Stimulated activated memory B cell treated with anti-CD40 and anti-IgM and Interleukin-4, amounts not matched to agents 10 μg/mL and 1 μg/mL and 100 μg/mL, for 72 hours (primary cell): ENCODE results near the gene SLFN12L.
"Not testable (repeated sequence)": the region's sequence is repeated elsewhere in the genome, so short reads cannot be mapped to it uniquely, and the experiment has no call there.

Experiments used
- ATAC-seq: fragments of 150-1000 bp; cut with Tn5 transposase; 2 replicates; pipeline ENCODE4 v1.10.0; 2021
- H3K27ac Mint-ChIP-seq: one replicate; pipeline ENCODE4 v1.8.0; 2022; ENCODE audit warnings: mild to moderate bottlenecking, mixed read lengths
- H3K27me3 Mint-ChIP-seq: one replicate; pipeline ENCODE4 v1.8.0; 2022; ENCODE audit warnings: mixed read lengths
- H3K36me3 Mint-ChIP-seq: one replicate; pipeline ENCODE4 v1.8.0; 2022; ENCODE audit warnings: mixed read lengths
- H3K4me1 Mint-ChIP-seq: one replicate; pipeline ENCODE4 v1.8.0; 2022; ENCODE audit warnings: mixed read lengths
- H3K4me3 Mint-ChIP-seq: one replicate; pipeline ENCODE4 v1.8.0; 2022; ENCODE audit warnings: mild to moderate bottlenecking, moderate library complexity, mixed read lengths
- H3K9me3 Mint-ChIP-seq: one replicate; pipeline ENCODE4 v1.8.0; 2022; ENCODE audit warnings: mixed read lengths

Gene SLFN12L

DNA sequence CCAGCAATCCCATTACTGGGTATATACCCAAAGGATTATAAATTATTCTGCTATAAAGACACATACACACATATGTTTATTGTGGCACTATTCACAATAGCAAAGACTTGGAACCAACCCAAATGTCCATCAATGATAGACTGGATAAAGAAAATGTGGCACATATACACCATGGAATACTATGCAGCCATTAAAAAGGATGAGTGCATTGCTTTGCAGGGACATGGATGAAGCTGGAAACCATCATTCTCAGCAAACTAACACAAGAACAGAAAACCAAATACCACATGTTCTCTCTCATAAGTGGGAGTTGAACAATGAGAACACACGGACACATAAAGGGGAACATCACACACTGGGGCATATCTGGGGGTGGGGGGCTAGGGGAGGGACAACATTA lies 8.2 kb downstream of the SLFN12L start:
- H3K36me3 Mint-ChIP-seq, H3K27ac Mint-ChIP-seq, H3K4me3 Mint-ChIP-seq, H3K9me3 Mint-ChIP-seq, ATAC-seq, H3K27me3 Mint-ChIP-seq: not testable (repeated sequence)
- peaks cover 15% of the 10 kb centered on the region for H3K4me1 Mint-ChIP-seq

DNA sequence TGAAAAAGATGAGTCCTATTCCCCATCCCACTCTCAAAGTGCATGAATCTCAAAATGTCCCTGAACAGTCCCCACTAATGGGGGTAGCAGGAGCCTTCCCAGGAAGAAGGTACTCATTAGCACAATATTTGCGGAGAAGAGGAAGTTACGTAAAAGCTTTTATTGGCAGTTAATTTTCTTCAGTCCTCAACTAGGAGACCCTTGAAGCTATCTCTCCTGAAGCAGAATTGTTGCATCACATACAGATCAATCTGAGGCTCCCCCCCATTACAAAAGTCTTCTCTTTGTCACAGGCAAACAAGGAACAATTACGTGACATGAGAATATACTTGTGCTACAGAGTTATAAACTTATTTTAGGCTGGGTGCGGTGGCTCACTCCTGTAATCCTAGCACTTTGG lies 14.2 kb downstream of the SLFN12L start:
- H3K27me3 Mint-ChIP-seq: peaks cover 4% of the 10 kb centered on the region
- no peaks in the 10 kb centered on the region for H3K36me3 Mint-ChIP-seq
- ATAC-seq: no peak

DNA sequence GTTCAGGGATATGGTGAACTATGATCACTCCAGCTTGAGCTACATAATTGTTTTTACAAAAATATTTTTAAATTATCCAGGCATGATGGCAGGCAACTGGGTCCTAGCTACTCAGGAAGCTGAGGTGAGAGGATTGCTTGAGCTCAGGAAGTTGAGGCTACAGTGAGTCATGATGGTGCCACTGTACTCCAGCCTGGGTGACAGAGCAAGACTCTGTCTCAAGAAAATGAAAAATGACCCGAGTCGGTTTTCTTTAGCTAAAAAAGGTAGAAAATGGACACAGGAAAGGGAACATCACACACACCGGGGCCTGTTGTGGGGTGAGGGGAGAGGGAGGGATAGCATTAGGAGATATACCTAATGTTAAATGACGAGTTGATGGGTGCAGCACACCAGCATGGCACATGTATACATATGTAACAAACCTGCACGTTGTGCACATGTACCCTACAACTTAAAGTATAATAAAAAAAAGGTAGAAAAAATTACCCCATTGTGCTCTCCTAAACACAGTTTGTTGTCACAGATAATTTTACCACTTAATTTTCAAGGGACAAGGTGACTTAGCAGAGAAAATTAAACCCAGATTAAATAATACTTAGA lies 15.7 kb downstream of the SLFN12L start:
- H3K4me3 Mint-ChIP-seq, ATAC-seq, H3K27ac Mint-ChIP-seq, H3K9me3 Mint-ChIP-seq, H3K36me3 Mint-ChIP-seq, H3K4me1 Mint-ChIP-seq: not testable (repeated sequence)
- peaks cover 20% of the 10 kb centered on the region for H3K27me3 Mint-ChIP-seq

More for the DNA sequence above, 14.2 kb downstream of the SLFN12L start:
- H3K4me3 Mint-ChIP-seq: no peak overlapping the region
- H3K27ac Mint-ChIP-seq: no peak overlapping the region
- H3K9me3 Mint-ChIP-seq: no peaks in the 10 kb centered on the region
- peaks cover 8% of the 10 kb centered on the region for H3K4me1 Mint-ChIP-seq

DNA sequence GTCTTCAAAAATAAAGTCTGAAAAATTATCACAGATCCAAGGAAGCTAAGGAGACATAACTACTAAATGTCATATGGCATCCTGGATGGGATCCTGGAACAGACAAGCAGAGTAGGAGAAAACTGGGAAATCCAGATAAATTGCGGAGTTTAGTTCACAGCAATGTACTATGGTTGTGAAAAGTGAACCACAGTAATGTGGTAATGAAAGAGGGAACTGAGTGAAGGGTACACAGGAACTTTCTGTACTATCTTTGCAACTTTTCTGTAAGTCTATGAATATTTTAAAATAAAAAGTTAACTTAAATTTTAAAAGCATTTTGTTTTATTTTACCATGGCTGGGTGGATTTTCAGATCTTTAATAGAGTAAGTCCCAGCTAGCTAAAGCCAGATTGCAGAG lies 16.3 kb downstream of the SLFN12L start:
- Mint-ChIP-seq H3K27ac (no peak overlapping the region), H3K36me3 (no peaks in the 10 kb centered on the region)

DNA sequence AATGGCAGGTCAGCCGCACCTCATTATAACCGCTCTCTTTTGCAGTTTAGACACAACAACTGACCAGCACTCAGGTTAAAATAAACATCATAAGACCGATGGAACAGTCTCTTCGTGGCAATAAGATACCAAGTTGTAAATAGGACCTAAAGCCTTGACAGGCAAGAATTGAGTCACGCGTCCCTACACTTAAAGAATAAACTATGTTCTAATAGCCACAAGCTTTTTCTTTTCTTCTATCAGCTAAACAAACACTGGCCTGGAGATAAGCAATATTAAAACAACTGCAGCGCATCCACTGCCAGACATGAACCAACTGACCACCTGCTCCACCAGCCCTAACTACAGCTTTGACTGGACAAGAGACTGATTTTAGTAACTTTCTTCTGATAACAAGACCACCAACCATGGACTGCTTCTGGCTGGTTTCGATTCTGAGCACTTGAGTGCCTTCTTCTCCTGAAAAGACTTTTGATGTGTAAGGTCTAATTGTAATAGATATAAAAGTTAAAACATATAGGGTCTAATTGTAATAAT lies 17.5 kb downstream of the SLFN12L start:
- H3K9me3 Mint-ChIP-seq: peaks cover 2% of the 10 kb centered on the region
- no peak for ATAC-seq
- no peak overlapping the region for H3K27ac Mint-ChIP-seq
- peaks cover 38% of the 10 kb centered on the region for H3K27me3 Mint-ChIP-seq
- H3K4me1 Mint-ChIP-seq: no peaks in the 10 kb centered on the region
- no peak overlapping the region for H3K4me3 Mint-ChIP-seq
- no peaks in the 10 kb centered on the region for H3K36me3 Mint-ChIP-seq

More for the DNA sequence above, 16.3 kb downstream of the SLFN12L start:
- Mint-ChIP-seq H3K27me3 (peaks cover 26% of the 10 kb centered on the region), H3K9me3 (peaks cover 2% of the 10 kb centered on the region), H3K4me1 (no peaks in the 10 kb centered on the region), H3K4me3 (no peak overlapping the region)
- ATAC-seq: no peak

DNA sequence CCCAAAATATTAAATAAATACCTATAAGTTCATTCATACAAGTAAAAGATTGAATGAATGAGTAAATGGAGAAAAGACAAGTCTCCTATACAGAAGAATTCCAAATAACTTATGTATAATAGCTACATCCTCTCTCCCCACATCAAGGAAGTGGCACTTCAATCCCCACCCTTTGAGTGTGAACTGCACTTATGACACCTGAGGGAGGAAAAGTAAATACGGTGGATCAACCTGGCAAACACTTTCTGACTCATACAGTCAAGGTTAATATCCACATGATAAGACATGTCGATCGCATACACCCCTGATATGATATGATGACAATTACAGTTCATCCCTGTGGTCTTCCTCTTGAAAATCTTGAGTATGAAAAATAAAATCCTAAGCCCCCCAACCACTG lies 18.0 kb downstream of the SLFN12L start:
- ATAC-seq: no peak

DNA sequence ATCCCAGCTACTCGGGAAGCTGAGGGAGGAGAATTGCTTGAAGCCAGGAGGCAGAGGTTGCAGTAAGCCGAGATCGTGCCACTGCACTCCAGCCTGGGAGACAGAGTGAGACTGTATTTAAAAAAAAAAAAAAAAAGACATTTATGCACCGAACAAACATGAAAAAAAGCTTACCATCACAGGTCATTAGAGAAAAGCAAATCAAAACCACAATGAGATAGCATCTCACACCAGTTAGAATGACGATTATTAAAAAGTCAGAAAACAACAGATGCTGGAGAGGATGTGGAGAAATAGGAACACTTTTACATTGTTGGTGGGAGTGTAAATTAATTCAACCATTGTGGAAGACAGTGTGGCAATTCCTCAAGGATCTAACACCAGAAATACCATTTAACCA lies 19.0 kb downstream of the SLFN12L start:
- H3K9me3 Mint-ChIP-seq, H3K4me1 Mint-ChIP-seq, H3K36me3 Mint-ChIP-seq, H3K27ac Mint-ChIP-seq, ATAC-seq, H3K4me3 Mint-ChIP-seq: not testable (repeated sequence)
- peaks cover 41% of the 10 kb centered on the region for H3K27me3 Mint-ChIP-seq

More for the DNA sequence above, 18.0 kb downstream of the SLFN12L start:
- Mint-ChIP-seq H3K9me3 (peaks cover 2% of the 10 kb centered on the region), H3K27me3 (peaks cover 41% of the 10 kb centered on the region), H3K4me1 (no peaks in the 10 kb centered on the region), H3K27ac (no peak overlapping the region), H3K4me3 (no peak overlapping the region), H3K36me3 (no peaks in the 10 kb centered on the region)

DNA sequence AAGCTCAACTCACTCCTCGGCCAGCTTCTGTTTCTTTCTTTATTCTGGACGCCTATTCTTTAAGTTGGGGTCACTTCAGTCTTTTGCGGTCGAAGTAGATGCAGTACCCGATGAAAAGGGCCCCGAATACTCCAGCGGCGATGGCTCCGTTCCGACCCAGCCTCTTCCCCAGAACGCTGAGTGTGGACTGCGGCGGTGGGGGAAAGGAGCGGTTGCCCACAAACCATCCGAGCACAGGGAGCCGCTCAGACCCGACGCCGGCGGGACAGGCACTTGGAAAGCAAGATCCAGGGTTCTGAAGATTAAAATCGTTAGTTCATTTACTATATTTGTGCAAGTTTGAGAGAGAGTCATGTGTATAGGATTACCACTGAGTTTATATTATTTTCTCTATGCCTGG lies 22.5 kb downstream of the SLFN12L start:
- Mint-ChIP-seq H3K9me3 (peaks cover 2% of the 10 kb centered on the region), H3K27me3 (peaks cover 47% of the 10 kb centered on the region), H3K4me3 (no peak overlapping the region), H3K36me3 (no peaks in the 10 kb centered on the region), H3K4me1 (no peaks in the 10 kb centered on the region), H3K27ac (no peak overlapping the region)
- ATAC-seq: no peak

DNA sequence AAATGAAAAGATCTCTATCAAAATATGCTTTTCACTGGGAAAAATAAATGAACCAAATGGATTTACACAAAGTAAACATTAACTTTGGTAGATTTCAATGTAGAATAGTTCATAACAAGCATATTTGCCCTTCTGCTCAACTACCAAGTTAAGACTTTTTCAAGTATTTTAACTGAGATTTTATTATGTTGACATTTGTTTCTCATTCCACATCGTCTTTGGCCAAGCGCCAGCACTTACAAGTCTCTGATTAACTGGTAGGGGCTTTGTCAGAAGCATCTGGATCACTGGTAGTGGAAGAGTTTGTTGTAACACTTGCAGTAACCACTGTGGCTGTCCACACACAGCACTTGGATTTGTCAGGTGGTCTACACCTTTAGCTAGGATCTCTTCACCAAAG lies 22.9 kb downstream of the SLFN12L start:
- H3K27me3 Mint-ChIP-seq: peaks cover 52% of the 10 kb centered on the region
- H3K27ac Mint-ChIP-seq: no peak overlapping the region
- peaks cover 2% of the 10 kb centered on the region for H3K9me3 Mint-ChIP-seq
- ATAC-seq: no peak
- H3K4me1 Mint-ChIP-seq: no peaks in the 10 kb centered on the region
- no peak overlapping the region for H3K4me3 Mint-ChIP-seq
- no peaks in the 10 kb centered on the region for H3K36me3 Mint-ChIP-seq

DNA sequence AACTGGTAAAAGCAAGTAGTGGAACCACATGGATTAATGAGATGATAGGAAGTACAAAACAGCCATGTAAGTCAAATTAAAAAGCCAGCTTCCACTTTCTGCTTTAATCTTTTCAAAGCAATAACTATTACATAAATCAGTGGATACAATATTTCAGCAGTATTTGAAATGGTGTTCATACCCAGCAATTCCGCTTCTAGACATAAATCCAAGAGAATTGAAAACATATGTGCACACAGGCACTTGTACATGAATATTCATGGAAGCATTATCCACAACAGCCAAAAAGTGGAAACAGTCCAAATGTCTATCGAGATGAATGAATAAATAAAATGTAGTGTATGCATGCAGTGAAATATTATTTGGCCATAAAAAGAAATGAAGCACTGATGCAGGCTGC lies 27.4 kb downstream of the SLFN12L start:
- peaks cover 12% of the 10 kb centered on the region for H3K36me3 Mint-ChIP-seq
- peaks cover 3% of the 10 kb centered on the region for H3K9me3 Mint-ChIP-seq
- no peak for ATAC-seq
- no peaks in the 10 kb centered on the region for H3K4me1 Mint-ChIP-seq
- peaks cover 15% of the 10 kb centered on the region for H3K27me3 Mint-ChIP-seq
- no peak overlapping the region for H3K27ac Mint-ChIP-seq
- H3K4me3 Mint-ChIP-seq: no peak overlapping the region

DNA sequence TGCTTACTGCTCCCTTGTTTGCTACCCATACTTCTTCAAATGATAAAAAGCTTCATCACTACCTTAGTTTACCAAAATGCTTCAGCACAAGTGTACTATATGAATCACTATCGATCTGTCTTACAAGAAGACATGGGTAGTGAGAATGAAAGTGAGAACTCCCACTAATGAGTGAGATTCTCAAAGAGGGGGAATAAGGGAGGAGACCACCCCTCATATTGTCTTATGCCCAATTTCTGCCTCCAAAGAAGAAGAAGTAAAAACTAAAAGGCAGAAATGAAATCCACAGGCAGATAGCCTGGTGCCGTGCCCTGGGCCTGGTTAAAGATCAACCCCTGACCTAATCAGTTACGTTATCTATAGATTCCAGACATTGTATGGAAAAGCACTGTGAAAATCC lies 29.8 kb downstream of the SLFN12L start:
- not testable (repeated sequence) for H3K9me3 Mint-ChIP-seq, H3K4me3 Mint-ChIP-seq

DNA sequence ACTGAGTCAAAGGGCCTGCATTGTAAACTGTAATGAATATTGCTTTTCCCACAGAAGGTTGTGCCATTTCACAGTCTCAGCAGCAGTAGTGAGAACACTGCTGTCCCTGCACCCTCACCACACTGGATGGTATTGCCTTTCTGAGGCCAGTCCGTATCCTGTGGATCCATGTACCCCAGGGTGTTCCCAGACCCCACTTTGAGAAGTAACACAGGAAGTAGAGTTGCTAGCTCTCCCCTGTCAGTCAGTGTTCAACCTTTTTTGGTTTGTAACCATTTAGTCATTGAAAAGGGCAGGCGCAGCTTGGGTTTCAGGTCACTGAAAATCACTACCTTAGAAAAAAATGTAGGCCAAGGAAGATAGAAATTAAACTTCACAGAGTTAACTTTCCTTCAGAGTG lies 37.9 kb downstream of the SLFN12L start:
- H3K27me3 Mint-ChIP-seq: peaks cover 52% of the 10 kb centered on the region
- no peak for ATAC-seq
- H3K4me3 Mint-ChIP-seq: no peak overlapping the region
- no peak overlapping the region for H3K27ac Mint-ChIP-seq
- H3K36me3 Mint-ChIP-seq: peaks cover 9% of the 10 kb centered on the region
- peaks cover 7% of the 10 kb centered on the region for H3K9me3 Mint-ChIP-seq
- H3K4me1 Mint-ChIP-seq: no peaks in the 10 kb centered on the region

More for the DNA sequence above, 29.8 kb downstream of the SLFN12L start:
- H3K4me1 Mint-ChIP-seq, H3K27ac Mint-ChIP-seq, ATAC-seq: not testable (repeated sequence)
- Mint-ChIP-seq H3K36me3 (peaks cover 12% of the 10 kb centered on the region), H3K27me3 (peaks cover 11% of the 10 kb centered on the region)

DNA sequence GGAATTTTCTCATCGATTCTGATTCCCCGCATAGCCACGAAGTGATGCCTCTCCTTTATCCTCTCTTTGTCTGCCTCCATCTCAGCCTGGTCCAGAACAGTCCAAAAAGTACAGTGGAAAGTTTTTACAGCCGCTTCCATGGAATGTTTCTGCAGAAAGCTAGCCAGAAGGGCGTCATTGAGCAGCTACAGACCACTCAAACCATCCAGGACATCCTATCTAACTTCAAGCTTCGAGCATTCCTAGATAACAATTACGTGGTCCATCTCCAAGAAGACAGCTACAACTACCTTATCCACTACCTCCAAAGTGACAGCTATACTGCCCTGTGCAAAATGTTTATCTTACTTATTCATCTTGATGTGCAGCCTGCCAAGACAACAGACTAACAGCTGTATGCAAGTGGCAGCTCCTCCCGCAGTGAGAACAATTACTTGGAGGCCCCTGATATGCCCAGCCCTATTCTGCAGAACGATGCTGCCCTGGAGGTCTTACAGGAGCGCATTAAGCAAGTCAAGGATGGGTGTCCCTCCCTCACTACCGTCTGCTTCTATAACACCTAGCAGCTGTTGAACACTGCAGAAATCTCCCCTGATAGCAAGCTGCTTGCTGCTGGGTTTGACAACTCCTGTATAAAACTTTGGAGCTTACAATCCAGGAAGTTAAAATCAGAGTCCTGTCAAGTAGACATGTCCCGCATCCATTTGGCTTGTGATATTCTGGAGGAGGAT lies 38.9 kb downstream of the SLFN12L start:
- no peak overlapping the region for H3K4me3 Mint-ChIP-seq
- peaks cover 7% of the 10 kb centered on the region for H3K9me3 Mint-ChIP-seq
- H3K4me1 Mint-ChIP-seq: no peaks in the 10 kb centered on the region
- no peak overlapping the region for H3K27ac Mint-ChIP-seq
- peaks cover 61% of the 10 kb centered on the region for H3K27me3 Mint-ChIP-seq
- peaks cover 9% of the 10 kb centered on the region for H3K36me3 Mint-ChIP-seq
- ATAC-seq: no peak

DNA sequence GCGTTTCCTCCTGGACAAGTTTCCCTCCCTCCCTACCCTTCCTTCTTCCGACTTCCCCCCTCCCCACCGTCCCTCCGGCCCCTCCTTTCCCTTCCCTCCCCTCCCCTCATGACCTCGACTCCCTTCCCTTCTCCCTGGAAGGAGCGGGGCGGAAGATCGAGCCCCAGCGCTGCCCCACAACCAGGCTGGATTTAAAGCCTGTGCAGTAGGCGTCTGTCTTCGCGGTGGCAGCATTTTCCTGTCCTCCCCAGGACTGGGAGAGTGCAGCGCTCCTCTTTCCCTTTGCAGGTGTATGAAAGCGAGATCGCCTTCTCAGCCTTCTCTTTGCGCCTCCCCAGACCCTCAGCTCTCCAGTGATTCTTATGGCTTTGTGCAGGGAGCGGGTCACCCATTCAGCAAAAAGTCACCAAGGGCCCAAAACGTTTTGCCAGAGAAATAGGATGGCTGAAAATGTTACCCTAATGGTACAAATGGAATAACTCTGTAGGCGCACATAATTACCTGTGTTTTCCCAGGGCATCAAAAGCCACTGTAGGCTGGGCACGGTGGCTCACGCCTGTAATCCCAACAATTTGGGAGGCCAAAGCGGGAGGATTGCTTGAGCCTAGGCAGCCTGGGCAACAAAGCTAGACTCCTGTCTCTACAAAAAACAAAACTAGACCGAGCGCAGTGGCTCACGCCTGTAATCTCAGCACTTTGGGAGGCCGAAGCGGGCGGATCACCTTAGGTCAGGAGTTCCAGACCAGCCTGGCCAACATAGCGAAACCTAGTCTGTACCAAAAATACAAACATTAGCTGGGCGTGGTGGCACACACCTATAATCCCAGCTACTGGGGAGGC lies 40.8 kb downstream of the SLFN12L start:
- Mint-ChIP-seq H3K4me3 (no peak overlapping the region), H3K27me3 (peaks cover 76% of the 10 kb centered on the region), H3K4me1 (peaks cover 7% of the 10 kb centered on the region), H3K27ac (no peak overlapping the region), H3K36me3 (peaks cover 6% of the 10 kb centered on the region), H3K9me3 (peaks cover 4% of the 10 kb centered on the region)
- ATAC-seq: no peak

DNA sequence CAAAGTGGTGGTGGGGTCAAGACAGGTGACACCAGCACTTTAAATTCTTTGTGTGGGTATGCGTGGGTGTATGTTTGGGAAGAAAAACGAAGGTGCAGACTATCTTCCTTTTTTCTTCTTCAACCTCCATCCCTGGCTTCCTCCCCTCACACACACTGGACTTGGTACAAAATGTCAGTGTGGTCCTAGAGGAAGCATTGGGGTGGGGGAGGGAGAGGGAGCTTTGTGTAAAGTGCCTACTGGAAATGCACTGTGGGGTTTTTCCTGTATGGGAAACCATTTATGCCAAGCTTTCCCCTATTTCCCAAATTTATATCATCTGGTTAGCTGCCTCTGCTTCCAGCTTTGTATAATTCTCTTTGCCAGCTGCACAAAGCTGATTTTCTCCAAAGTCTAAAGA lies 44.4 kb downstream of the SLFN12L start:
- Mint-ChIP-seq H3K9me3 (peaks cover 6% of the 10 kb centered on the region), H3K4me1 (peaks cover 13% of the 10 kb centered on the region), H3K36me3 (no peaks in the 10 kb centered on the region), H3K27ac (no peak overlapping the region), H3K27me3 (peaks cover 93% of the 10 kb centered on the region), H3K4me3 (no peak overlapping the region)
- ATAC-seq: no peak
